GM12874 (cell line): ENCODE results near the gene TRPM1.

Experiments used
- TF ChIP-seq, protein P1 (sequence below): IDR thresholded peaks from 2 replicates; pipeline ENCODE4 v1.5.1; 2011; ENCODE audit warnings: low read depth, mild to moderate bottlenecking, control low read depth, low read length, moderate library complexity; ENCODE audit not compliant: insufficient read depth

TRPM1 gene

DNA sequence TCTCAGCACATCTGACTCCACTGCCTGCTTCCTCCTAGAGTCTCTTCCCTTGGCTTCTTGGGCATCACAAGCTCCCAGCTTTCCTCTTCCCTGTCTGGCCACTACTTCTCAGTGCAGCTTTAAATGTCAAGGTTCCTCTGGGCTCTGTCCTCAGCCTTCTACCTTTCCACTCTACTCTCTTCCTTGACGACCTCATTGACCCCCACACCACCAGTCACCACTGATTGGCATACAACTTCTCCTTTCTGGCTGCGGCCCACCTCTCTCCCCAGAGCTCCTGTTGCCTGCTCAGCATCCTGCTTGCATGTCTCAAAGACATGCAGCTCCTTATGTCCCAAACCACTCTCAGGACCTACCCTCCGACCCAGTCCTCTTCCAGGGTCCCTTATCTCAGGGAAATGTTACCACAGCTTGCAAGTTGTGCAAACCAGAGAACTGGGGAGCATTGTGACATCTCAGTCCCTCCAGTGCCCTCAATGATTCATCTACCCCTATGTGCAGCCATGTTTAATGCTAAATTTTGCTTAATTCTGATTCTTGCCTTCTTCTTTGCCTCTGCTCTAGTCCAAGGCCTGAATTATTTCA, 49.9 kb downstream of the TRPM1 start:
- TF ChIP-seq, protein P1, sequence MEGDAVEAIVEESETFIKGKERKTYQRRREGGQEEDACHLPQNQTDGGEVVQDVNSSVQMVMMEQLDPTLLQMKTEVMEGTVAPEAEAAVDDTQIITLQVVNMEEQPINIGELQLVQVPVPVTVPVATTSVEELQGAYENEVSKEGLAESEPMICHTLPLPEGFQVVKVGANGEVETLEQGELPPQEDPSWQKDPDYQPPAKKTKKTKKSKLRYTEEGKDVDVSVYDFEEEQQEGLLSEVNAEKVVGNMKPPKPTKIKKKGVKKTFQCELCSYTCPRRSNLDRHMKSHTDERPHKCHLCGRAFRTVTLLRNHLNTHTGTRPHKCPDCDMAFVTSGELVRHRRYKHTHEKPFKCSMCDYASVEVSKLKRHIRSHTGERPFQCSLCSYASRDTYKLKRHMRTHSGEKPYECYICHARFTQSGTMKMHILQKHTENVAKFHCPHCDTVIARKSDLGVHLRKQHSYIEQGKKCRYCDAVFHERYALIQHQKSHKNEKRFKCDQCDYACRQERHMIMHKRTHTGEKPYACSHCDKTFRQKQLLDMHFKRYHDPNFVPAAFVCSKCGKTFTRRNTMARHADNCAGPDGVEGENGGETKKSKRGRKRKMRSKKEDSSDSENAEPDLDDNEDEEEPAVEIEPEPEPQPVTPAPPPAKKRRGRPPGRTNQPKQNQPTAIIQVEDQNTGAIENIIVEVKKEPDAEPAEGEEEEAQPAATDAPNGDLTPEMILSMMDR = no peak

DNA sequence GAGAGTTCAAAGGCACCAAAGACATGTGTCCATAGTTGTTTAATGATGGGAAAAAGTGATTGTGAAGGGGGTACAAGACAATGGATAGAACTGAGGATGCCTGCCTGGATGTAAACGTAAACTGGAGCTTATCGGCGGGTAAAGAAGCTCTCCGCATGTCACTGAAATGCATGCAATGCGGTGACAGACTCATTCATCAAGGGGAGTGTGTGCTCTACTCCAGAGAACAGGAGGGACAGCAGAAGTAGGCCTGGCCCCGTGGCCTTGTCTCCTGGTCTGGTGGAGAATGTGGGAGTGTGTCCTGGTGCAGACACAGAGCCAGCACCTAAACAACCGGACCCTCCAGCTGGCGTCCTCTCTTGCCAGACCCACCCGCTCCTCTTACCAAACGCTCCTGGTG, 50.6 kb downstream of the TRPM1 start:
- TF ChIP-seq, protein P1 = no peak

DNA sequence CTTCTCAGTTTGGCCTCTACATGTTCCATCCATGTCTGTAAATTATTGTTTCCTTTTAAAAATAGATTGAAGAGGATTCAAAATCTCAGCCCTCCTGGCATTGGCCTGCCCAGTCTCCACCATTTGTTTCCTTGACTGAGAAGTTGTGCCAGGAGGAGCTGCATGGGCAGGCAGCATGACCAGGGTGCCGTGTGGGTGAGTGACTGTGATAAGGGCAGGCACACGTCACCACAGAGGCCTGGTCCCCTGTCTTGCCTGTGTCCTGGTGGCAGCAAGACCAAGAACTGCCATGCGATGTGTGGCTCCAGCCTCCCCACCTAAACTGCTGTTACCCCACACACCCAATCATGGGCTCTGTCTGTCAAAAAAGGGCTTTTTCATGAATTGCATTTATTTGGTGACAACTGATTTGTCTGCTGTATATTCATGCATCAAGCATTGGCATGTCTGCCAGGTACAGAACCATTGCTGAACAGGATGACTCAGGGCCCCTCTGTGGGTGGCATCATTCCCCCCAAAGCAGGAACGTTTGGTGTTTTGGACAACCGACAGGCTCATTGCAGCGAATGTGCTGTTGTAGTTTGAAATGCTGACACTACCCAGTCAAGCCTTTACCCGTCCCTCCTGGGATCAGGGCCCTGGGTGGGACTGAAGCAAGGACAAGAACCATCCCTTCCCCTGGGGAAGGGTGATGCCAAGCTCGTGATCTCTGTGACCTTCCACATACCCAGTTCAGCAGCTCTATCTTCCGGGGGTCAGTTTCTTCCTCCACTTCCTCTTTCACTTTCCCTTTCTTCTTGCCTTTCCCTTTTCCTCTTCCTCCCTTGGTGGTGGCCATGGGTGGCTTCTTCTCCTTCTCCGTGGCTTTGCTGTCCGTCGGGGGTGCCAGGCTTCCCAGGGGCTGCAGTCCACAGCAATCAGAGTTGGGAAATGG, 51.6 kb downstream of the TRPM1 start:
- TF ChIP-seq, protein P1 = no peak

DNA sequence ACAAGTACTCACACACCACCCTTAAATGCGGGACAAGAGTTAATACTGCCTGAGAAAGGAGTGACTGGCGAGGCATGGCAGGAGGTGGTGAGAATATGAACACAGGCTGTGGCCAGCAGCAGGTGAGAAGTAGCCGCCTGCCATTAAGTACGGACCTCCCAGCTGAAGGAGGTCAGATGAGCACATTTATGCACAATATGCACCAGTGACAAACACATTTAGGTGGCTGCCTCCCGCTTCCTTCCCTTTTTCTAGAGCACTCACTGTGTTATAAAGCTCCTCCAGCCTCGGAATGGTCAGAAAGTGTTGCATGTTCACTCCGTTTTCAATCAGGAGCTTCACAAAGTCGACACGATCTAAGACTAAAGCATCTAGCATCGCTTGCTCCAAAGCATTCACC, 52.4 kb downstream of the TRPM1 start:
- TF ChIP-seq, protein P1 = no peak

DNA sequence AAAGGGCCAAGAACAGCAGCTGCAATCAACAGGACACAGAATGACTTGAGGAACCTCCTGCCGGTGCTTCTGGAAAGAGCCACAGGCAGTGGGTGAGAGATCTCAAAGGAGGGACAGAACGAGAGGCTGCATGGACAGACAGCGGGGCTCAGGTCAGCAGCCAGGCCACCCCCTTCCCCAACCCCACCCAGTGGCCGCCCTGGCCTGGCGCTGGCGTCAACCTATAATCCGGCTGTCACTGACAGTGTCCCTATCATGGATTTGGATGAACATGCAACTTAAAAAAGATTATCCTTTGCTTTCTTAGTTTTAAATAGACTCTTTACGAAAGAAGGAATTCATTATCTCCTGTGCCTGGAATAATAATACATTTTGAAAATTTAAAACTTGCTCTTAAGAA, 54.1 kb downstream of the TRPM1 start:
- TF ChIP-seq, protein P1 = no peak

DNA sequence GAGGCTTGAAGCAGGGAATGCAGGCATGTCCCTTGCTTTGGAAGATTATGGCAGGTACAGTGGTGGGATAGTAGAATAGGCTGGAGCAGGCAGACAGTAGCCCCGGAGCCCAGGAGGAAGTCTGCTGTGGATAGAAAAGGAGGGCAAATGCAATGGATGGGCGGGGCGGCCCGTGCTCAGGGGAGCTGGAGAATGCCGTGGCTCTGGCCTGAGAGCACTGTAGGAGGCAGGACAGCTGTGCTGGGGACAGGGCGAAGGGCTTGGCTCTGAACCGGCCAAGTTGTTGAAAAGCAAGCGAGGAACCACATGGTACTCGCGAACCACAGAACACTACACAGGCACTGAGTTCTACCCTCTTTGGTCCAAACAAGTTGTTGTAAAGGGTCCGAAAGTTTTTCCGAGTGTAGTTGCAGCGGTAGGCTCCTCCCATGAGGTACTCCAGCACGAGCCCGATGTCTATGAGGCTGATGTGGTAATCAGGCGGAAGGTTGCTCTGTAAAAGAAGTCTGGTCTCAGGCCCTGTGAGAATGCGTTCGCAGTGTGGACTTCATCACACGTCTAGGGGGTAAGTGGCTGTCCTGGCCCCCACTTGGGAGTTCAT, 54.7 kb downstream of the TRPM1 start:
- TF ChIP-seq, protein P1 = no peak

DNA sequence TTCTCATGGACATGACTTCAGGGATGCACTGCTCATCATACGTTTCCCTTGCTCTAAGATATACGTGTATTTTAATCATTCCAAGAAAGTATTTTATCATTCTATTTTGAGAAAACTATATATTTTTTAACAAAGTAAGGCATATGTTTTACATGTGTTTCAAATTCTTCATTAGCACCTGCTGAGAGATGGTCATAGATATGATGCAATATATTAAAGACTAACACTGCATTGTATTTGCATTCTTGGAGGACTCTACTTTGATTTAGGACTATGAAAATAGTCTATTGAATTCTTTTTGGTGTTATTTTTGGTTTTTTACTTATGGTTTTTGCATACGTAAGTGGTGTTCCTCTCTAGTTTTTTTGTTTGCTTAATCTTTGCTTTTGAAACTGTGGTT, 55.9 kb downstream of the TRPM1 start:
- TF ChIP-seq, protein P1 = no peak
